Measurements from ENCODE around the gene NHERF2. TPM values are rescaled to one million over a fixed set of nuclear protein-coding genes. Genes with fewer than 3 reads are reported as not detected.

Gene NHERF2
- total RNA-seq, 1 experiment from 2014 or later, result 104 TPM

GRCh38 chr16:2086812-2087747 lies 60.4 kb downstream of the NHERF2 start:
- H3F3A ChIP-seq (ENCODE audit: insufficient read depth, low read depth), result peaks cover 10% of the 10 kb centered on the region; the same call in 1 of the 2 replicates
- no peaks in the 10 kb centered on the region for H3K9me3 ChIP-seq (ENCODE audit: insufficient read depth, low read depth)
- H2AFZ ChIP-seq, result no peak overlapping the region
- TF ChIP-seq EZH2 (IDR thresholded peaks at IDR 0.05; ENCODE audit: low read depth), result no peak
- TF ChIP-seq, protein P1, sequence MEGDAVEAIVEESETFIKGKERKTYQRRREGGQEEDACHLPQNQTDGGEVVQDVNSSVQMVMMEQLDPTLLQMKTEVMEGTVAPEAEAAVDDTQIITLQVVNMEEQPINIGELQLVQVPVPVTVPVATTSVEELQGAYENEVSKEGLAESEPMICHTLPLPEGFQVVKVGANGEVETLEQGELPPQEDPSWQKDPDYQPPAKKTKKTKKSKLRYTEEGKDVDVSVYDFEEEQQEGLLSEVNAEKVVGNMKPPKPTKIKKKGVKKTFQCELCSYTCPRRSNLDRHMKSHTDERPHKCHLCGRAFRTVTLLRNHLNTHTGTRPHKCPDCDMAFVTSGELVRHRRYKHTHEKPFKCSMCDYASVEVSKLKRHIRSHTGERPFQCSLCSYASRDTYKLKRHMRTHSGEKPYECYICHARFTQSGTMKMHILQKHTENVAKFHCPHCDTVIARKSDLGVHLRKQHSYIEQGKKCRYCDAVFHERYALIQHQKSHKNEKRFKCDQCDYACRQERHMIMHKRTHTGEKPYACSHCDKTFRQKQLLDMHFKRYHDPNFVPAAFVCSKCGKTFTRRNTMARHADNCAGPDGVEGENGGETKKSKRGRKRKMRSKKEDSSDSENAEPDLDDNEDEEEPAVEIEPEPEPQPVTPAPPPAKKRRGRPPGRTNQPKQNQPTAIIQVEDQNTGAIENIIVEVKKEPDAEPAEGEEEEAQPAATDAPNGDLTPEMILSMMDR (conservative IDR thresholded peaks at IDR 0.05), result no peak
- intact Hi-C loops (cut with micrococcal nuclease; ENCODE audit: unreplicated experiment), result no loop called here
- no TSS peak for BruUV-seq (replicated peaks)
- DNase-seq, result no peak
- no peaks in the 10 kb centered on the region for H3K9me2 ChIP-seq (ENCODE audit: insufficient read depth)
- no peak overlapping the region for H3K27ac ChIP-seq
- no peaks in the 10 kb centered on the region for H3K79me2 ChIP-seq (ENCODE audit: low read depth)
- no peak overlapping the region for H3K4me3 ChIP-seq
- H4K20me1 ChIP-seq (ENCODE audit: insufficient read depth), result peaks cover 3% of the 10 kb centered on the region; the same call in 1 of the 2 replicates
- ChIA-PET CTCF (no interaction called here), POLR2A (ENCODE audit: unreplicated experiment) (interaction anchor here (0.6 kb wide), 1 partner anchor 91 kb away, joined by 3 read pairs; no protein-coding TSS in a partner anchor)
- H3K4me2 ChIP-seq, result no peak overlapping the region
- no peaks in the 10 kb centered on the region for H3K27me3 ChIP-seq (ENCODE audit: insufficient read depth, low read depth)
- H3K36me3 ChIP-seq (ENCODE audit: low read depth), result no peaks in the 10 kb centered on the region
- H3K4me1 ChIP-seq (replicated peaks; ENCODE audit: insufficient read depth), result no peaks in the 10 kb centered on the region; the same call in 1 of the 2 replicates

GRCh38 chr16:2087748-2088631 lies 61.3 kb downstream of the NHERF2 start:
- H3K27me3 ChIP-seq (ENCODE audit: insufficient read depth, low read depth), result no peaks in the 10 kb centered on the region
- ChIA-PET POLR2A (ENCODE audit: unreplicated experiment) (interaction anchor here (0.6 kb wide), 1 partner anchor 92 kb away, joined by 3 read pairs; no protein-coding TSS in a partner anchor), CTCF (no interaction called here)
- no peak for DNase-seq
- H3K4me1 ChIP-seq (replicated peaks; ENCODE audit: insufficient read depth), result no peaks in the 10 kb centered on the region; the same call in 1 of the 2 replicates
- peaks cover 13% of the 10 kb centered on the region; the same call in 1 of the 2 replicates for H3F3A ChIP-seq (ENCODE audit: insufficient read depth, low read depth)
- H3K4me3 ChIP-seq, result no peak overlapping the region
- no peaks in the 10 kb centered on the region for H3K36me3 ChIP-seq (ENCODE audit: low read depth)
- H2AFZ ChIP-seq, result no peak overlapping the region
- H3K9me2 ChIP-seq (ENCODE audit: insufficient read depth), result no peaks in the 10 kb centered on the region
- intact Hi-C loops (cut with micrococcal nuclease; ENCODE audit: unreplicated experiment), result no loop called here
- no TSS peak for BruUV-seq (replicated peaks)
- no peak for TF ChIP-seq EZH2 (IDR thresholded peaks at IDR 0.05; ENCODE audit: low read depth)
- TF ChIP-seq, protein P1 (conservative IDR thresholded peaks at IDR 0.05), result no peak
- H4K20me1 ChIP-seq (ENCODE audit: insufficient read depth), result peaks cover 3% of the 10 kb centered on the region; the same call in 1 of the 2 replicates
- no peak overlapping the region for H3K27ac ChIP-seq
- H3K79me2 ChIP-seq (ENCODE audit: low read depth), result no peaks in the 10 kb centered on the region
- H3K9me3 ChIP-seq (ENCODE audit: insufficient read depth, low read depth), result no peaks in the 10 kb centered on the region
- H3K4me2 ChIP-seq, result no peak overlapping the region

Other genes starting within 250 kb of the NHERF2 start
- gene SPSB3, start 244.3 kb upstream of the NHERF2 start, total RNA-seq (2021), result 58.2 and 86.6 TPM in 2 replicates
- gene NUBP2, start 243.9 kb upstream of the NHERF2 start, total RNA-seq (2021), result 80.0 and 103 TPM in 2 replicates
- gene IGFALS, start 233.2 kb upstream of the NHERF2 start, total RNA-seq (2021), result 0.18 TPM in 1 of 2 replicates, not detected in the other
- 51.8 and 74.5 TPM in 2 replicates for gene HAGH, start 200.1 kb upstream of the NHERF2 start, total RNA-seq (2021)
- 26.8 and 41.2 TPM in 2 replicates for gene FAHD1, start 199.7 kb upstream of the NHERF2 start, total RNA-seq (2021)
- not detected in 2 replicates for gene MEIOB, start 154.7 kb upstream of the NHERF2 start, total RNA-seq (2021)
- gene HS3ST6, start 108.5 kb upstream of the NHERF2 start, total RNA-seq (2021), result not detected in 2 replicates
- gene MSRB1, start 83.7 kb upstream of the NHERF2 start, total RNA-seq (2021), result 49.4 and 54.9 TPM in 2 replicates
- gene RPL3L, start 72.2 kb upstream of the NHERF2 start, total RNA-seq (2021), result 0.44 TPM in 1 of 2 replicates, not detected in the other
- gene NDUFB10, start 67.4 kb upstream of the NHERF2 start, total RNA-seq (2021), result 181 and 190 TPM in 2 replicates
- gene RPS2, start 62.1 kb upstream of the NHERF2 start, total RNA-seq (2021), result 3,808 and 4,468 TPM in 2 replicates
- not detected in 2 replicates for gene RNF151, start 60.0 kb upstream of the NHERF2 start, total RNA-seq (2021)
- 51.3 and 66.4 TPM in 2 replicates for gene TBL3, start 54.8 kb upstream of the NHERF2 start, total RNA-seq (2021)
- gene NOXO1, start 45.4 kb upstream of the NHERF2 start, total RNA-seq (2021), result 11.1 and 12.7 TPM in 2 replicates
- gene GFER, start 42.7 kb upstream of the NHERF2 start, total RNA-seq (2021), result 59.7 and 63.8 TPM in 2 replicates
- 4.3 and 4.5 TPM in 2 replicates for gene SYNGR3, start 36.9 kb upstream of the NHERF2 start, total RNA-seq (2021)
- 68.4 and 72.5 TPM in 2 replicates for gene ZNF598, start 17.1 kb upstream of the NHERF2 start, total RNA-seq (2021)
- 4.0 and 8.1 TPM in 2 replicates for gene NPW, start 7.1 kb upstream of the NHERF2 start, total RNA-seq (2021)
- 47.3 and 66.6 TPM in 2 replicates for gene NTHL1, start 20.9 kb downstream of the NHERF2 start, total RNA-seq (2021)
- 166 and 170 TPM in 2 replicates for gene TSC2, start 21.1 kb downstream of the NHERF2 start, total RNA-seq (2021)
- gene PKD1, start 109.0 kb downstream of the NHERF2 start, total RNA-seq (2021), result 91.5 and 105 TPM in 2 replicates
- 29.5 and 31.3 TPM in 2 replicates for gene RAB26, start 121.7 kb downstream of the NHERF2 start, total RNA-seq (2021)
- 166 and 199 TPM in 2 replicates for gene TRAF7, start 128.9 kb downstream of the NHERF2 start, total RNA-seq (2021)
- 2.1 and 3.3 TPM in 2 replicates for gene CASKIN1, start 169.7 kb downstream of the NHERF2 start, total RNA-seq (2021)
- 66.3 and 74.2 TPM in 2 replicates for gene MLST8, start 178.6 kb downstream of the NHERF2 start, total RNA-seq (2021)
- 17.1 and 24.6 TPM in 2 replicates for gene BRICD5, start 184.0 kb downstream of the NHERF2 start, total RNA-seq (2021)
- gene PGP, start 187.9 kb downstream of the NHERF2 start, total RNA-seq (2021), result 20.2 and 23.4 TPM in 2 replicates
- gene E4F1, start 196.7 kb downstream of the NHERF2 start, total RNA-seq (2021), result 38.8 and 41.1 TPM in 2 replicates
- gene DNASE1L2, start 209.5 kb downstream of the NHERF2 start, total RNA-seq (2021), result 6.0 and 7.3 TPM in 2 replicates
- gene ECI1, start 224.7 kb downstream of the NHERF2 start, total RNA-seq (2021), result 131 and 216 TPM in 2 replicates
- gene RNPS1, start 241.2 kb downstream of the NHERF2 start, total RNA-seq (2021), result 229 and 250 TPM in 2 replicates

All from PC-9 (cell line).